Adipose tissue (tissue), 3 donors: ENCODE data around the gene DVL3. TPM values are rescaled to one million over a fixed set of nuclear protein-coding genes. Genes with fewer than 3 reads are reported as not detected.
"Not testable (repeated sequence)": the region's sequence is repeated elsewhere in the genome, so short reads cannot be mapped to it uniquely, and the experiment has no call there.

Experiments
- H3K27ac ChIP-seq: one replicate; pipeline ENCODE4 v1.5.1; 2013; ENCODE audit warnings: low read depth, low read length
- WGBS, 3 donors: extraction: QIAGEN DNeasy Blood & Tissue Kit; methylation state at CpG; one replicate each; pipeline ENCODE4 v1.1.7; 2013; 5-methylcytosine and 5-hydroxymethylcytosine counted together
- polyA plus RNA-seq, 3 donors: library from polyadenylated mRNA; stranded (reverse); fragments of 200-250 nt; gene quantifications; one replicate each; pipeline ENCODE4 v1.2.3, GENCODE V29; 2013
- donor health status: healthy with polysubstance abuse.
- donor health status: Bipolar disorder and iron deficiency.
- donor health status: healthy.

DVL3 gene
- polyA plus RNA-seq = 10 to 100 TPM; 27.3 to 31.8 (median 29.0) TPM

GRCh38 chr3:184154885-184155643 lies at the start of gene DVL3:
DVL3 (plus strand) TSS chr3:184155377; CDS start chr3:184155636, 259 bp downstream.
- peak within 1 kb of the TSS; percentile 42 for H3K27ac ChIP-seq
- WGBS, 3 donors = 1% methylated on average over 34 to 84 of the region's 84 CpGs

GRCh38 chr3:184110316-184110725 lies 44.9 kb upstream of the DVL3 start:
- 48 to 56% (median 55%) methylated on average over 7 of the region's 7 CpGs for WGBS, 3 donors
- no peak overlapping the region for H3K27ac ChIP-seq

GRCh38 chr3:184116017-184116416 lies 39.2 kb upstream of the DVL3 start:
- H3K27ac ChIP-seq = no peak overlapping the region
- WGBS, 3 donors = 83 to 89% (median 86%) methylated on average over 4 of the region's 4 CpGs

- 89 to 96% (median 95%) methylated on average over 6 of the region's 6 CpGs for WGBS, 3 donors
- no peak overlapping the region for H3K27ac ChIP-seq
These were observed 37.5 kb upstream of the DVL3 start for GRCh38 chr3:184117636-184118035.

- not testable (repeated sequence) for H3K27ac ChIP-seq
- WGBS, 3 donors = 94 to 97% (median 94%) methylated on average over 8 of the region's 8 CpGs
These were observed 34.1 kb upstream of the DVL3 start for GRCh38 chr3:184121031-184121430.

- whole genome bisulfite sequencing, 3 donors = 75 to 83% (median 78%) methylated on average over 3 of the region's 3 CpGs
- no peak overlapping the region for H3K27ac ChIP-seq
These were observed 29.2 kb upstream of the DVL3 start for GRCh38 chr3:184126006-184126405.

- no peak overlapping the region for H3K27ac ChIP-seq
- 23 to 57% (median 37%) methylated on average over 2 of the region's 2 CpGs for WGBS, 3 donors
These were observed 26.2 kb upstream of the DVL3 start for GRCh38 chr3:184129012-184129411.

- H3K27ac ChIP-seq = no peak overlapping the region
- 94 to 97% (median 96%) methylated on average over 4 of the region's 4 CpGs for WGBS, 3 donors
These were observed 22.2 kb upstream of the DVL3 start for GRCh38 chr3:184132945-184133344.

GRCh38 chr3:184133840-184134745 lies 21.1 kb upstream of the DVL3 start:
- WGBS, 3 donors = 1% methylated on average over 37 of the region's 37 CpGs
- no peak overlapping the region for H3K27ac ChIP-seq

- 0% methylated on average over 21 of the region's 21 CpGs for WGBS, 3 donors
- H3K27ac ChIP-seq = no peak overlapping the region
These were observed 20.4 kb upstream of the DVL3 start for GRCh38 chr3:184134746-184135148.

- WGBS, 3 donors = 0% methylated on average over 56 of the region's 56 CpGs
These were observed 19.8 kb upstream of the DVL3 start, which contains the start of gene EIF2B5 for GRCh38 chr3:184135149-184135910. EIF2B5 (plus strand) TSS chr3:184135358; CDS start chr3:184135386, 28 bp downstream.

GRCh38 chr3:184135911-184136260 lies 19.3 kb upstream of the DVL3 start:
- WGBS, 3 donors = 2 to 5% (median 5%) methylated on average over 9 of the region's 9 CpGs
- H3K27ac ChIP-seq = no peak overlapping the region

More at GRCh38 chr3:184135149-184135910, 19.8 kb upstream of the DVL3 start, which contains the start of gene EIF2B5:
- peak within 1 kb of the TSS; percentile 7 for H3K27ac ChIP-seq

GRCh38 chr3:184140436-184140835 lies 14.7 kb upstream of the DVL3 start:
- no peak overlapping the region for H3K27ac ChIP-seq
- WGBS, 3 donors = 88 to 93% (median 92%) methylated on average over 10 of the region's 10 CpGs

- H3K27ac ChIP-seq = no peak overlapping the region
These were observed 13.0 kb upstream of the DVL3 start for GRCh38 chr3:184142199-184142598.

GRCh38 chr3:184143327-184143726 lies 11.8 kb upstream of the DVL3 start:
- WGBS, 3 donors = 88 to 91% (median 90%) methylated on average over 3 of the region's 3 CpGs
- no peak overlapping the region for H3K27ac ChIP-seq

More at GRCh38 chr3:184142199-184142598, 13.0 kb upstream of the DVL3 start:
- 84 to 92% (median 89%) methylated on average over 7 of the region's 7 CpGs for WGBS, 3 donors

- WGBS, 3 donors = 64 to 74% (median 68%) methylated on average over 5 of the region's 5 CpGs
- H3K27ac ChIP-seq = no peak overlapping the region
These were observed 10.7 kb upstream of the DVL3 start for GRCh38 chr3:184144505-184144904.

- no peak overlapping the region for H3K27ac ChIP-seq
- 18 to 43% (median 34%) methylated on average over 4 of the region's 4 CpGs for WGBS, 3 donors
These were observed 10.1 kb upstream of the DVL3 start for GRCh38 chr3:184145111-184145524.

GRCh38 chr3:184145751-184146270 lies 9.4 kb upstream of the DVL3 start:
- H3K27ac ChIP-seq = no peak overlapping the region
- 81 to 90% (median 87%) methylated on average over 8 of the region's 8 CpGs for WGBS, 3 donors
